ENCODE data around the gene DHX34.

DHX34 gene

GRCh38 chr19:47379381-47379938 lies 30.3 kb downstream of the DHX34 start:
- no peak overlapping the region for H3K9ac ChIP-seq (ENCODE audit: low read length)
- H3F3A ChIP-seq (ENCODE audit: insufficient read depth, low read length) = no peaks in the 10 kb centered on the region
- no peaks in the 10 kb centered on the region for H3K79me2 ChIP-seq (ENCODE audit: insufficient read depth, low read length)
- no peak overlapping the region for H3K27ac ChIP-seq (ENCODE audit: low read depth, low read length, poor library complexity, severe bottlenecking)
- H2AFZ ChIP-seq (ENCODE audit: low read length) = no peak overlapping the region
- no peak for TF ChIP-seq CTCF (IDR thresholded peaks at IDR 0.05; ENCODE audit: low read length)
- no peak for TF ChIP-seq EZH2 (IDR thresholded peaks at IDR 0.05; ENCODE audit: borderline replicate concordance, low read length)
- no peaks in the 10 kb centered on the region for H3K4me1 ChIP-seq (ENCODE audit: insufficient read depth, low read length, severe bottlenecking)
- H3K27me3 ChIP-seq (ENCODE audit: insufficient read depth, low read length) = no peaks in the 10 kb centered on the region
- H3K9me2 ChIP-seq (ENCODE audit: low read depth, low read length) = no peaks in the 10 kb centered on the region
- no peak overlapping the region for H3K4me3 ChIP-seq (ENCODE audit: low read depth, low read length, poor library complexity, severe bottlenecking)
- H4K20me1 ChIP-seq (ENCODE audit: insufficient read depth, low read length) = no peaks in the 10 kb centered on the region
- H3K36me3 ChIP-seq (ENCODE audit: insufficient read depth, low read length) = peaks cover 65% of the 10 kb centered on the region
- no peaks in the 10 kb centered on the region for H3K9me3 ChIP-seq (ENCODE audit: low read length)
- no peak overlapping the region for H3K4me2 ChIP-seq (ENCODE audit: low read length)

GRCh38 chr19:47380559-47380958 lies 31.4 kb downstream of the DHX34 start:
- no peaks in the 10 kb centered on the region for H3K79me2 ChIP-seq (ENCODE audit: insufficient read depth, low read length)
- no peak overlapping the region for H3K4me2 ChIP-seq (ENCODE audit: low read length)
- no peaks in the 10 kb centered on the region for H3K27me3 ChIP-seq (ENCODE audit: insufficient read depth, low read length)
- peaks cover 54% of the 10 kb centered on the region for H3K36me3 ChIP-seq (ENCODE audit: insufficient read depth, low read length)
- H3K9me2 ChIP-seq (ENCODE audit: low read depth, low read length) = no peaks in the 10 kb centered on the region
- H4K20me1 ChIP-seq (ENCODE audit: insufficient read depth, low read length) = no peaks in the 10 kb centered on the region
- H3K4me1 ChIP-seq (ENCODE audit: insufficient read depth, low read length, severe bottlenecking) = no peaks in the 10 kb centered on the region
- H3K9ac ChIP-seq (ENCODE audit: low read length) = no peak overlapping the region
- H2AFZ ChIP-seq (ENCODE audit: low read length) = no peak overlapping the region
- no peaks in the 10 kb centered on the region for H3K9me3 ChIP-seq (ENCODE audit: low read length)
- H3F3A ChIP-seq (ENCODE audit: insufficient read depth, low read length) = no peaks in the 10 kb centered on the region
- TF ChIP-seq EZH2 (IDR thresholded peaks at IDR 0.05; ENCODE audit: borderline replicate concordance, low read length) (no peak), CTCF (IDR thresholded peaks at IDR 0.05; ENCODE audit: low read length) (no peak)
- no peak overlapping the region for H3K27ac ChIP-seq (ENCODE audit: low read depth, low read length, poor library complexity, severe bottlenecking)
- no peak overlapping the region for H3K4me3 ChIP-seq (ENCODE audit: low read depth, low read length, poor library complexity, severe bottlenecking)

- Histone ChIP-seq H3K4me3 (ENCODE audit: low read depth, low read length, poor library complexity, severe bottlenecking) (no peak overlapping the region), H3K36me3 (ENCODE audit: insufficient read depth, low read length) (peaks cover 48% of the 10 kb centered on the region), H3F3A (ENCODE audit: insufficient read depth, low read length) (no peaks in the 10 kb centered on the region), H2AFZ (ENCODE audit: low read length) (no peak overlapping the region), H3K79me2 (ENCODE audit: insufficient read depth, low read length) (no peaks in the 10 kb centered on the region), H3K4me2 (ENCODE audit: low read length) (no peak overlapping the region), H3K9me3 (ENCODE audit: low read length) (no peaks in the 10 kb centered on the region), H3K27me3 (ENCODE audit: insufficient read depth, low read length) (no peaks in the 10 kb centered on the region), H3K9ac (ENCODE audit: low read length) (no peak overlapping the region), H4K20me1 (ENCODE audit: insufficient read depth, low read length) (no peaks in the 10 kb centered on the region), H3K4me1 (ENCODE audit: insufficient read depth, low read length, severe bottlenecking) (no peaks in the 10 kb centered on the region), H3K27ac (ENCODE audit: low read depth, low read length, poor library complexity, severe bottlenecking) (no peak overlapping the region), H3K9me2 (ENCODE audit: low read depth, low read length) (no peaks in the 10 kb centered on the region)
- no peak for TF ChIP-seq CTCF (IDR thresholded peaks at IDR 0.05; ENCODE audit: low read length)
Observed at GRCh38 chr19:47381121-47381520, 32.0 kb downstream of the DHX34 start.

All from OCI-LY1 (cell line).